Upper lobe of right lung (tissue), 1 donor: Measurements from ENCODE around the gene CKS1B. TPM values are rescaled to one million over a fixed set of nuclear protein-coding genes. Genes with fewer than 3 reads are reported as not detected.
A peak's percentile ranks its signal among the peaks of the same experiment; 100 is the strongest.
"Not testable (repeated sequence)": the region's sequence is repeated elsewhere in the genome, so short reads cannot be mapped to it uniquely, and the experiment has no call there.

Source experiments
- ATAC-seq: fragments of 200-7000 bp; cut with Tn5 transposase; one replicate; pipeline ENCODE4 v1.9.1; 2020; ENCODE audit warnings: mild to moderate bottlenecking, moderate library complexity
- DNase-seq: peaks from one replicate; pipeline ENCODE4 v3.0.0-alpha.2; 2020
- H3K27ac ChIP-seq: fragments of 200-600 bp; one replicate; pipeline ENCODE4 v1.8.0; 2022
- H3K27me3 ChIP-seq: fragments of 200-600 bp; one replicate; pipeline ENCODE4 v1.8.0; 2022; ENCODE audit warnings: mild to moderate bottlenecking
- H3K36me3 ChIP-seq: fragments of 200-600 bp; one replicate; pipeline ENCODE4 v1.8.0; 2022
- H3K4me1 ChIP-seq: fragments of 200-600 bp; one replicate; pipeline ENCODE4 v1.8.0; 2022
- H3K4me3 ChIP-seq: fragments of 200-600 bp; one replicate; pipeline ENCODE4 v1.8.0; 2022; ENCODE audit warnings: mild to moderate bottlenecking
- H3K9me3 ChIP-seq: fragments of 200-600 bp; one replicate; pipeline ENCODE4 v1.8.0; 2022
- intact Hi-C: fragments of 100-400 bp; cut with DNase I; formaldehyde crosslinking; loops from one replicate; pipeline ENCODE4 v1.11.0; 2022
- total RNA-seq: library from RNA; stranded (reverse); fragmentation: NEBNext Ultra II Directional; extraction: Animal tissue kit (Norgen Biotek cat#: 25700); gene quantifications from one replicate; pipeline ENCODE4 v1.2.1, GENCODE V29; 2021
- TF ChIP-seq, protein P1 (sequence below): fragments of 200-600 bp; IDR thresholded peaks from one replicate; pipeline ENCODE4 v1.8.0; 2022; ENCODE audit warnings: antibody characterized with exemption
- donor health status: DM: no; HTN: yes; CAD: no; lungs with severe emphysema.

The CKS1B gene
- total RNA-seq, 1 donor from 2014 or later = 27.0 TPM

DNA sequence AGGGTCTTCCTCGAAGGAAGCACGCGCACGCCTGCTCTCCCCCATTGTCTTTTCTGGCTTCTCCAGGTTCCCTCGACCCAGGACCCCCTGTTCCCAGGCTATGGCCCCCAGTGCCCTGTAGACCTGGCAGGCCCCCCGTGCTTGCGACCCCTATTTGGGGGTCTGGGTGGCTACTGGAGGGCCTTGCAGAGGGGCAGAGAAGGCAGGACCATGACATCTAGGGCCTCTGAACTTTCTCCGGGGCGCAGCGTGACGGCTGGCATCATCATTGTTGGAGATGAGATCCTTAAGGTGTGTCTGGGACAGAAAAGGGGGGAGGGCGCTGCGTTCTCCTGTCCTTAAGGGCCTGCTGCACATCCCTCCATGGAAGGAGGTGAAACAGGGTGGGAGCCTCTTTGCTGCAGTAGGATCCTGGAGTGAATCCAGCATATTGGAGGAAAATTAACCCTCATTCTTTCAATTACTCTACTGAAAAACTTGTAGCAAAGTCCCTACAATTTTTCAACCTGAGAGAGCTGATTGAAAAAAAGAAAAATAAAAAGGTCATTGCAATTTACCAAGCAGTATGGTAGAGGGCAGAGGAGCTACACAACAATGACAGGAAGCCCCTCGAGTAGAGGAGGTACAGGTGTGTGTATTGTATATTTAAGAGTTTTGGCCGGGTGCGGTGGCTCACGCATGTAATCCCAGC lies 9.4 kb downstream of the CKS1B start:
- peaks cover 16% of the 10 kb centered on the region for H3K4me1 ChIP-seq
- no peaks in the 10 kb centered on the region for H3K9me3 ChIP-seq
- DNase-seq (peak; percentile 58), ATAC-seq (no peak)
- peak overlapping the region; percentile 92 for H3K4me3 ChIP-seq
- TF ChIP-seq, protein P1, sequence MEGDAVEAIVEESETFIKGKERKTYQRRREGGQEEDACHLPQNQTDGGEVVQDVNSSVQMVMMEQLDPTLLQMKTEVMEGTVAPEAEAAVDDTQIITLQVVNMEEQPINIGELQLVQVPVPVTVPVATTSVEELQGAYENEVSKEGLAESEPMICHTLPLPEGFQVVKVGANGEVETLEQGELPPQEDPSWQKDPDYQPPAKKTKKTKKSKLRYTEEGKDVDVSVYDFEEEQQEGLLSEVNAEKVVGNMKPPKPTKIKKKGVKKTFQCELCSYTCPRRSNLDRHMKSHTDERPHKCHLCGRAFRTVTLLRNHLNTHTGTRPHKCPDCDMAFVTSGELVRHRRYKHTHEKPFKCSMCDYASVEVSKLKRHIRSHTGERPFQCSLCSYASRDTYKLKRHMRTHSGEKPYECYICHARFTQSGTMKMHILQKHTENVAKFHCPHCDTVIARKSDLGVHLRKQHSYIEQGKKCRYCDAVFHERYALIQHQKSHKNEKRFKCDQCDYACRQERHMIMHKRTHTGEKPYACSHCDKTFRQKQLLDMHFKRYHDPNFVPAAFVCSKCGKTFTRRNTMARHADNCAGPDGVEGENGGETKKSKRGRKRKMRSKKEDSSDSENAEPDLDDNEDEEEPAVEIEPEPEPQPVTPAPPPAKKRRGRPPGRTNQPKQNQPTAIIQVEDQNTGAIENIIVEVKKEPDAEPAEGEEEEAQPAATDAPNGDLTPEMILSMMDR = no peak
- intact Hi-C loops = no loop called here
- H3K27ac ChIP-seq = peak overlapping the region; percentile 55
- H3K36me3 ChIP-seq = peaks cover 8% of the 10 kb centered on the region
- no peaks in the 10 kb centered on the region for H3K27me3 ChIP-seq

DNA sequence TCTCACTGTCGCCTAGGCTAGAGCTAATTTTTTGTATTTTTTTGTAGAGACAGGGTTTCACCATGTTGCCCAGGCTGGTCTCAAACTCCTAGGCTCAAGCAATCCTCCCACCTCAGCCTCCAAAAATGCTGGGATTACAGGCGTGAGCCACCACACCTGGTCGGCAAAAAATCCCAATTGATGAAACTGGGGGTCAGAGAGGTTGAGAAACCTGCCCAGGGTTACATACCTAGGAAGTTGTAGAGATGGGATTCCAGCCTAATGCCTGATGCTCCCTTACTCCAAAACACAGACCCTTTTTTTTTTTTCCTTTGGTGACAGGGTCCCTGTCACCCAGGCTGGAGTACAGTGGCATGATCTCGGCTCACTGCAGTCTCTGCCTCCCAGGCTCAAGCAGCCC lies 12.3 kb downstream of the CKS1B start:
- peaks cover 35% of the 10 kb centered on the region for H3K36me3 ChIP-seq
- H3K27me3 ChIP-seq, DNase-seq, H3K9me3 ChIP-seq, intact Hi-C loops, H3K4me3 ChIP-seq, H3K27ac ChIP-seq, ATAC-seq: not testable (repeated sequence)
- H3K4me1 ChIP-seq = peaks cover 16% of the 10 kb centered on the region

DNA sequence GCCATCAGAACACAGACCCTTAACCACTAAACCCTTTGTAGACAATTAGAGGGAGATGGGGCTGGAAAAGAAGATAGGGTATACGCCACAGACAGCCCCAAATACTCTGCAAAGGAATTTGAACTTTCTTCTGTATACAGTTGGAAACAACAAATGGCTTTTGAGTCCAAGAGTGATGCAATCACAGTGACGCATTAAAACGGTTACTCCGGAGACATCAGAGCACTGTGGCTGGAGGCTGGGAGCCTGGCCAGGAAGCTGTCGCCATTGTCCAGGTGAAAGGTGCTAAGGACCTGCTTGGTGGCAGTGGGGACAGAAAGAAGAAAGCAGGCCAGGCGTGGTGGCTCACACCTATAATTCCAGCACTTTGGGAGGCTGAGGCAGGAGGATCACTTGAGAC lies 12.8 kb downstream of the CKS1B start:
- no peak for ATAC-seq
- Histone ChIP-seq H3K36me3 (peaks cover 35% of the 10 kb centered on the region), H3K27ac (no peak overlapping the region), H3K4me1 (peaks cover 16% of the 10 kb centered on the region), H3K4me3 (no peak overlapping the region), H3K27me3 (no peaks in the 10 kb centered on the region), H3K9me3 (no peaks in the 10 kb centered on the region)
- DNase-seq = peak; percentile 20
- TF ChIP-seq, protein P1 = no peak
- intact Hi-C loops = no loop called here

DNA sequence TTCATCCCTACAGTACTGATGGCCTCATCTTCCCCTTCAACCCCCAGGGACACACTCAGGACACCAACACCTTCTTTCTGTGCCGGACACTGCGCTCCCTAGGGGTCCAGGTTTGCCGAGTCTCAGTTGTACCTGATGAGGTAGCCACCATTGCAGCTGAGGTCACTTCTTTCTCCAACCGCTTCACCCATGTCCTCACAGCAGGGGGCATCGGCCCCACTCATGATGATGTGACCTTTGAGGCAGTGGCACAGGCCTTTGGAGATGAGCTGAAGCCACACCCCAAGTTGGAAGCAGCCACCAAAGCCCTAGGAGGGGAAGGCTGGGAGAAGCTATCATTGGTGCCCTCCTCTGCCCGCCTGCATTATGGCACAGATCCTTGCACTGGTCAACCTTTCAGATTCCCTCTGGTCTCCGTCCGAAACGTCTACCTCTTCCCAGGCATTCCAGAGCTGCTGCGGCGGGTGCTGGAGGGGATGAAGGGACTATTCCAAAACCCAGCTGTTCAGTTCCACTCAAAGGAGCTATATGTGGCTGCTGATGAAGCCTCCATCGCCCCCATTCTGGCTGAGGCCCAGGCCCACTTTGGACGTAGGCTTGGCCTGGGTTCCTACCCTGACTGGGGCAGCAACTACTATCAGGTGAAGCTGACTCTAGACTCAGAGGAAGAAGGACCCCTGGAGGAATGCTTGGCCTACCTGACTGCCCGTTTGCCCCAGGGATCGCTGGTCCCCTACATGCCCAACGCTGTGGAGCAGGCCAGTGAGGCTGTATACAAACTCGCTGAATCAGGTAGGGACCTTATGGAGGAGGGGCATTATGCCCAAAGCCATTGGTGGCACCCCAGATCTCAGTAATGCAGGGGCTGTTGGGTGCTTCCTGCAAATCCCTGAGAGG lies 13.8 kb downstream of the CKS1B start:
- H3K27me3 ChIP-seq = no peaks in the 10 kb centered on the region
- DNase-seq (no peak), ATAC-seq (no peak)
- H3K27ac ChIP-seq = no peak overlapping the region
- H3K4me1 ChIP-seq = peaks cover 11% of the 10 kb centered on the region
- no peaks in the 10 kb centered on the region for H3K9me3 ChIP-seq
- H3K4me3 ChIP-seq = no peak overlapping the region
- intact Hi-C loops = no loop called here
- H3K36me3 ChIP-seq = peaks cover 35% of the 10 kb centered on the region
- TF ChIP-seq, protein P1 = no peak

DNA sequence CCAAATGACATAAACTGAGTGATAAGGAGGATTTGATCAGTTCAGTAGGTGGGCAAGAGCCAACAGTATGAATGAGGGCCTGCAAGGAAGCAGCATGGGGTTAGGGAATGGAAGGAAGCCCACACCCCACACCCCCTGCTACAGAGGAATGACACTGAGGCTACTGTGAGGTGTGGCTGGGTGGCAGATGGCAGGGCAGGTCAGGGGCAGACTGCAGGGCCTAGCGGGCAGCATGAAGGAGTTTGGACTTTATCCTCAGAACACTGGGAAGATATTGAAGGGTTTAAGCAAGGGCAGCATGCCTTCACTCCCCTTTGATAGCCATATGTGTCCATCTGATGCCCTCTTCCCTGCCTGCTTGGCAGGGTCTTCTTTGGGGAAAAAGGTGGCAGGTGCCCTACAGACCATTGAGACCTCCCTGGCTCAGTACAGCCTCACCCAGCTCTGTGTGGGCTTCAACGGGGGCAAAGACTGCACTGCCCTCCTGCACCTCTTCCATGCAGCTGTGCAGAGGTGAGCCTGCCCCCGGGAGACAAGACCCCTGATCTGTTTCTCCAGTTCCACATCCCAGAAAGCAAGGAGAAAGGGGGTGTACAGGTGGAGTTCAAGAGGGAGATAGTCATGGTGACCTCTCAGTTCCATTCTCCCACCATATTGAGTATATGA lies 14.8 kb downstream of the CKS1B start:
- H3K4me1 ChIP-seq = peaks cover 4% of the 10 kb centered on the region
- H3K9me3 ChIP-seq = no peaks in the 10 kb centered on the region
- intact Hi-C loops = no loop called here
- no peak overlapping the region for H3K27ac ChIP-seq
- TF ChIP-seq, protein P1 = no peak
- no peak for ATAC-seq
- peaks cover 35% of the 10 kb centered on the region for H3K36me3 ChIP-seq
- H3K4me3 ChIP-seq = no peak overlapping the region
- DNase-seq = no peak
- no peaks in the 10 kb centered on the region for H3K27me3 ChIP-seq
